HCT116 (cell line): Measurements from ENCODE around the gene NFATC3. TPM values are rescaled to one million over a fixed set of nuclear protein-coding genes. Genes with fewer than 3 reads are reported as not detected.

ENCODE experiments used
- ATAC-seq: fragments of 200-7000 bp; cut with Tn5 transposase; 2 replicates; pipeline ENCODE4 v1.9.1; 2020; ENCODE audit warnings: mild to moderate bottlenecking, moderate library complexity
- BruUV-seq: library from RNA; stranded (reverse); fragments of 400-500 nt; replicated peaks from 2 replicates; lab custom pipeline; 2021; lab: Mats Ljungman, UMichigan
- CTCF ChIA-PET: fragments of 300-600 bp; sonication (Branson Sonifier 250); formaldehyde crosslinking; loops from one replicate; lab custom pipeline; 2021; ENCODE audit warnings: antibody characterized with exemption; lab: Charles Lee
- POLR2A ChIA-PET: fragments of 300-600, 350-600 bp; sonication (Branson Sonifier 250); formaldehyde crosslinking; loops from one replicate; lab custom pipeline; 2021; ENCODE audit warnings: antibody characterized with exemption; lab: Charles Lee
- RAD21 ChIA-PET, 2 experiments: fragments of 300-600 bp; sonication (Branson Sonifier 250); formaldehyde crosslinking; loops; one replicate each; lab custom pipeline; 2023; ENCODE audit warnings: low total read pairs in 2 of 2; ENCODE audit not compliant: uncharacterized antibody in 2 of 2, unreplicated experiment in 2 of 2, low non-redundant PET in 1 of 2; lab: Charles Lee
- DNase-seq: peaks from one replicate; pipeline ENCODE4 v3.0.0-alpha.2; 2010; ENCODE audit warnings: low read depth, low spot score
- H2AFZ ChIP-seq: fragments of 200-600 bp; shearing (Covaris generic), sonication (generic); 2 replicates; pipeline ENCODE4 v1.6.1; 2017; ENCODE audit warnings: low read depth, mixed run types, mixed read lengths, antibody characterized with exemption, low read length; ENCODE audit not compliant: poor library complexity, severe bottlenecking
- H3K27ac ChIP-seq: 2 replicates; pipeline ENCODE4 v1.5.1; 2012; ENCODE audit warnings: low read depth, low read length
- H3K27me3 ChIP-seq: fragments of 200-600 bp; sonication (generic); 2 replicates; pipeline ENCODE4 v1.6.1; 2016; ENCODE audit warnings: mixed run types, low read length, mixed read lengths; ENCODE audit not compliant: insufficient read depth
- H3K36me3 ChIP-seq, 2 experiments: fragments of 200-500 bp in 1 of 2; fragments of 200-600 bp in 1 of 2; sonication (Bioruptor generic) in 1 of 2; sonication (generic) in 1 of 2; 2 replicates each; pipeline versions ENCODE4 v1.5.1 to v1.6.1; 2014 to 2016; ENCODE audit warnings: low read length in 2 of 2, inconsistent platforms in 1 of 2, mixed read lengths in 1 of 2, mixed run types in 1 of 2; ENCODE audit not compliant: insufficient read depth in 2 of 2, control insufficient read depth in 1 of 2
- H3K4me1 ChIP-seq, 2 experiments: fragments of 200-600 bp in 1 of 2; sonication (generic) in 1 of 2; 2 replicates each; pipeline versions ENCODE4 v1.5.1 to v1.6.1; 2012 to 2017; ENCODE audit warnings: low read length in 2 of 2, inconsistent platforms in 1 of 2, mild to moderate bottlenecking in 1 of 2, mixed read lengths in 1 of 2, mixed run types in 1 of 2, moderate library complexity in 1 of 2; ENCODE audit not compliant: insufficient read depth in 2 of 2, control insufficient read depth in 1 of 2
- H3K4me2 ChIP-seq: fragments of 200-600 bp; sonication (generic); 2 replicates; pipeline ENCODE4 v1.6.1; 2017; ENCODE audit warnings: mixed run types, low read length, mixed read lengths
- H3K4me3 ChIP-seq, 2 experiments: fragments of 200-600 bp in 1 of 2; sonication (generic) in 1 of 2; replicated peaks in 1 of 2; 2 replicates each; pipeline ENCODE4 v1.5.1; 2011 to 2016; ENCODE audit warnings: low read length in 2 of 2, control low read depth in 1 of 2, low read depth in 1 of 2, mild to moderate bottlenecking in 1 of 2, mixed read lengths in 1 of 2, mixed run types in 1 of 2
- H3K79me2 ChIP-seq: fragments of 200-600 bp; sonication (generic); 2 replicates; pipeline ENCODE4 v1.6.1; 2017; ENCODE audit warnings: mild to moderate bottlenecking, mixed run types, low read length, moderate library complexity, mixed read lengths; ENCODE audit not compliant: insufficient read depth
- H3K9ac ChIP-seq: fragments of 200-600 bp; sonication (generic); 2 replicates; pipeline ENCODE4 v1.6.1; 2016; ENCODE audit warnings: low read length, mixed read lengths
- H3K9me2 ChIP-seq: fragments of 200-600 bp; sonication (generic), shearing (Covaris generic); 2 replicates; pipeline ENCODE4 v1.6.1; 2017; ENCODE audit warnings: mixed run types, mild to moderate bottlenecking, moderate library complexity; ENCODE audit not compliant: insufficient read depth
- H3K9me3 ChIP-seq, 2 experiments: fragments of 200-500 bp in 1 of 2; fragments of 200-600 bp in 1 of 2; sonication (Bioruptor generic) in 1 of 2; sonication (generic) in 1 of 2; 2 replicates each; pipeline ENCODE4 v1.6.1; 2014 to 2017; ENCODE audit warnings: low read length in 2 of 2, mixed read lengths in 2 of 2, inconsistent platforms in 1 of 2, low read depth in 1 of 2, mild to moderate bottlenecking in 1 of 2, mixed run types in 1 of 2, moderate library complexity in 1 of 2; ENCODE audit not compliant: control insufficient read depth in 1 of 2, insufficient read depth in 1 of 2
- H4K20me1 ChIP-seq: fragments of 200-600 bp; sonication (generic), shearing (Covaris generic); 2 replicates; pipeline ENCODE4 v1.6.1; 2017; ENCODE audit warnings: mixed run types, mild to moderate bottlenecking, moderate library complexity; ENCODE audit not compliant: insufficient read depth
- CEBPB ChIP-seq: IDR thresholded peaks from 2 replicates; pipeline ENCODE4 v1.6.1; 2012; ENCODE audit warnings: low read depth
- EZH2phosphoT487 ChIP-seq: fragments of 200-600 bp; IDR thresholded peaks from 2 replicates; pipeline ENCODE4 v1.6.1; 2018; ENCODE audit warnings: antibody characterized with exemption, borderline replicate concordance
- MAX ChIP-seq: IDR thresholded peaks from 2 replicates; pipeline ENCODE4 v1.6.1; 2012
- POLR2AphosphoS5 ChIP-seq: IDR thresholded peaks from 2 replicates; pipeline ENCODE4 v1.6.1; 2011; ENCODE audit warnings: mild to moderate bottlenecking, low read depth, low read length, moderate library complexity
- RAD21 ChIP-seq: IDR thresholded peaks from 2 replicates; pipeline ENCODE4 v1.6.1; 2012; ENCODE audit warnings: low read depth, mild to moderate bottlenecking
- REST ChIP-seq: IDR thresholded peaks from 2 replicates; pipeline ENCODE4 v1.6.1; 2012; ENCODE audit warnings: low read depth
- SIN3A ChIP-seq: IDR thresholded peaks from 2 replicates; pipeline ENCODE4 v1.6.1; 2012; ENCODE audit warnings: low read depth
- intact Hi-C: fragments of 100-400 bp; cut with micrococcal nuclease; formaldehyde crosslinking; loops from 2 replicates; pipeline ENCODE4 v1.10.0; 2022
- total RNA-seq: library from RNA; stranded (reverse); gene quantifications from one replicate; pipeline ENCODE4 v1.2.1, GENCODE V29; 2021; ENCODE audit not compliant: unreplicated experiment

Gene NFATC3
- total RNA-seq, 1 experiment from 2014 or later = 25.6 TPM

DNA sequence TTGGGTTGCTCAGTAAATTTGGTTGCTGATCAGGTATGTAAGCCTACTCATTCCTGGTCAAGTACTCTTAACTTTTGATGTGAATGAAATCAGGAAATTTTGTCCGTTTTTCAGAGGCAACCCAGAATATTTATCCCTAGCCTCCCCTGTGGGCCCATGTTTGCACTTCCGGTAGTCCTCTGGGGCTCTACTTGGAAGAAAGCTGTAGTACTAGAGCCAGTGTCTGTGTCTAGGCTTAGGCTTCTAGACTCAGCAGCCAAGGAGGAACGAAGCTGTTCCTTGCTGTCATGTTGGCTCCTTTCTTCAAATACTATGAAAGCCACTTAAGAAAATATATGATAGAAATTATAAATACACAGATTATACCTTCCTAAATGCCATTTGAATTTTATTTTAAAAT, 129.6 kb downstream of the NFATC3 start:
- Histone ChIP-seq H3K27ac (no peak overlapping the region), H3K9me2 (no peaks in the 10 kb centered on the region), H3K36me3 (no peaks in the 10 kb centered on the region), H3K9me3 (no peaks in the 10 kb centered on the region), H3K79me2 (no peaks in the 10 kb centered on the region), H3K4me2 (no peak overlapping the region), H3K27me3 (no peaks in the 10 kb centered on the region), H3K4me1 (no peaks in the 10 kb centered on the region), H2AFZ (no peak overlapping the region), H4K20me1 (no peaks in the 10 kb centered on the region), H3K4me3 (no peak overlapping the region), H3K9ac (no peak overlapping the region)
- no peak for ATAC-seq
- no TSS peak for BruUV-seq
- ChIA-PET RAD21 (no interaction called here), CTCF (no interaction called here), POLR2A (interaction anchor here (0.6 kb wide), 1 partner anchor 12 kb away, joined by 6 read pairs; no protein-coding TSS in a partner anchor)
- TF ChIP-seq EZH2phosphoT487 = no peak
- TF ChIP-seq SIN3A = no peak
- TF ChIP-seq RAD21 = no peak
- no peak for TF ChIP-seq REST
- no peak for TF ChIP-seq MAX
- TF ChIP-seq POLR2AphosphoS5 = no peak
- TF ChIP-seq CEBPB = no peak
- DNase-seq = no peak
- intact Hi-C loops = no loop called here
